Measurements from ENCODE around the gene SCGB1C1. TPM values are rescaled to one million over a fixed set of nuclear protein-coding genes. Genes with fewer than 3 reads are reported as not detected.

SCGB1C1 gene
- total RNA-seq, 2 experiments from 2014 or later = not detected

DNA sequence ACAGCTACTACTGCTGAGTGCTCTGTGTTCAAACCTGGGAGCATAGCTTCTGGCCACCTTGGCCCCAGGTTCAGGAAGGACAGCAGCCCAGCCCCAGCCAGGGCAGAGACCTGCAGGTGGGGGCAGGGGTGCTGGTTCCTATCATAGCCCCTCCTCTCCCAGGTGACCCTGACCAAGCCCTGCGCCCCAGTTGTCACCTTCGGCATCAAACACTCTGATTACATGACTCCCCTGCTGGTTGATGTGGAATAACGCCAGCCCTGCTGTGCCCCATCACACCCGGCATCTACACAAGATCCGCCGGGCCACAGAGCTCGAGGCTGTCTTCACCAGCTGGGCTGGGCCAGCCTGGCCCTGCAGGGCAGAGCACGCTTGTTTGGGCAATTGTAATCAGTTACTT lies 6.9 kb downstream of the SCGB1C1 start:
- Mint-ChIP-seq H3K36me3 (ENCODE audit: low read depth) (peaks cover 14% of the 10 kb centered on the region), H3K4me1 (ENCODE audit: low read depth) (peaks cover 41% of the 10 kb centered on the region), H3K9me3 (no peaks in the 10 kb centered on the region), H3K27me3 (ENCODE audit: low read depth) (no peaks in the 10 kb centered on the region), H3K4me3 (no peak overlapping the region), H3K27ac (no peak overlapping the region)
- CTCF ChIA-PET = no interaction called here
- intact Hi-C loops (cut with micrococcal nuclease) = loop anchor here (10.0 kb wide), 1 partner anchor 525 kb away; no protein-coding TSS in a partner anchor
- peak; percentile 5 for DNase-seq

DNA sequence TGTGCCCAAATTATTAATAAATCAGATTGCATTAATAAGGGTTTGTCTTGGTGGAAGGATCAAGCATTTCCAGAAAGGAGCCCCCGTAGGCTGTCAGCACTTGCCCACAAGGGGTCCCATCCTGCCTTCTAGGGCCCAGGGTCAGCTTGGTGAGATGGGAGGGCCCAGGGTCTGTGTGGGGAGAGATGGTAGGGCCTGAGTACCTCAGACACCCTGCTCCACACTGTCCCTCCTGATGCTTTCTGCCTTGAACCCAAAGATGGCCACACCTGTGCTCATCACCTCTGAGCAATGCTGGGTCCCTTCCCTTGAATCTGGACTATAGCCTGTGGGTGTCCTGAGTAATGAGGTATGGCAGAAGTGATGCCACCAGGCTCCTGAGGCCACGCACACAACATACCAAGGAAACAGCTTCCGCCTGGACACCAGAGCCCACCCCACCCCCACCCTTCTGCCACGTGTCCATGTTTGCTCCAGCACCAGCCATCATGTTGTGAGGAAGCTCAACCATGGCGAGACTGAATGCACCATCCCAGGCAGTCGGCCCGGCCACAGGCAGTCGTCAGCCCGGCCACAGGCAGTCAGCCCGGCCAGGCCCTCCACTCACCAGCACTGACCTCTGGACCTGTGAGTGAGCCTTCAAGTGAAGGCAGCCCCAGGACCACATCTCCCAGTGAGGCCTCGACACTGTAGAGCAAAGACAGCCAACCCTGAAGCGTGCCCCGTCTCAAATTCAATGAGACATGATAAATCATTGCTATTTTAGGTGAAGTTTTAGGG lies 7.5 kb downstream of the SCGB1C1 start:
- peak overlapping the region; percentile 87 for H3K27ac Mint-ChIP-seq
- H3K4me1 Mint-ChIP-seq (ENCODE audit: low read depth) = peaks cover 47% of the 10 kb centered on the region
- intact Hi-C loops (cut with micrococcal nuclease) = loop anchor here (10.0 kb wide), 1 partner anchor 524 kb away; no protein-coding TSS in a partner anchor
- no peak for DNase-seq
- no peaks in the 10 kb centered on the region for H3K9me3 Mint-ChIP-seq
- no peaks in the 10 kb centered on the region for H3K27me3 Mint-ChIP-seq (ENCODE audit: low read depth)
- peaks cover 14% of the 10 kb centered on the region for H3K36me3 Mint-ChIP-seq (ENCODE audit: low read depth)
- CTCF ChIA-PET = interaction anchor here (0.5 kb wide), 1 partner anchor 727 kb away, joined by 5 read pairs; no protein-coding TSS in a partner anchor
- H3K4me3 Mint-ChIP-seq = no peak overlapping the region

GRCh38 chr11:201966-202365 lies 9.1 kb downstream of the SCGB1C1 start:
- Mint-ChIP-seq H3K4me3 (peak overlapping the region; percentile 32), H3K9me3 (no peaks in the 10 kb centered on the region), H3K4me1 (ENCODE audit: low read depth) (peaks cover 57% of the 10 kb centered on the region), H3K27me3 (ENCODE audit: low read depth) (no peaks in the 10 kb centered on the region), H3K36me3 (ENCODE audit: low read depth) (peaks cover 16% of the 10 kb centered on the region), H3K27ac (peak overlapping the region; percentile 87)
- CTCF ChIA-PET = no interaction called here
- DNase-seq = peak; percentile 48
- intact Hi-C loops (cut with micrococcal nuclease) = loop anchor here (10.0 kb wide), 1 partner anchor 523 kb away; no protein-coding TSS in a partner anchor

DNA sequence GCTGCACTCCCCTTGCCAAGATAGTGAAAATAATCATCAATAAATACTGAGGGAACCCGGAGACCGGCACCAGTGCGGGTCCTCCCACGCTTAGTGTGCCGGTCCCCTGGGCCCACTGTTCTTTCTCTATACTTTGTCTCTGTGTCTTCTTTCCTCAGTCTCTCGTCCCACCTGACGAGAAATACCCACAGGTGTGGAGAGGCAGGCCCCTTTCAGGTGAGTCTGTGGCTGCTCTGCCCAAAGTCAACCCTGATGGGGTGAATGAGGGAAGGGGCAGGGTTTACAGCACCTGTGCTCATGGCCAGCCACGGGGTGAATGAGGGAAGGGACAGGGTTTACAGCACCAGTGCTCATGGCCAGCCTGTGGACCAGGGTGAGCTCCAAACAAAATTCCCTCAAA lies 9.6 kb downstream of the SCGB1C1 start:
- peak overlapping the region; percentile 26 for H3K4me3 Mint-ChIP-seq
- no peaks in the 10 kb centered on the region for H3K9me3 Mint-ChIP-seq
- peaks cover 18% of the 10 kb centered on the region for H3K36me3 Mint-ChIP-seq (ENCODE audit: low read depth)
- H3K27me3 Mint-ChIP-seq (ENCODE audit: low read depth) = no peaks in the 10 kb centered on the region
- CTCF ChIA-PET = interaction anchor here (0.9 kb wide), 1 partner anchor 10 kb away, joined by 3 read pairs; no protein-coding TSS in a partner anchor
- H3K27ac Mint-ChIP-seq = peak overlapping the region; percentile 87
- peaks cover 58% of the 10 kb centered on the region for H3K4me1 Mint-ChIP-seq (ENCODE audit: low read depth)
- DNase-seq = peak; percentile 8
- intact Hi-C loops (cut with micrococcal nuclease) = loop anchor here (10.0 kb wide), 1 partner anchor 522 kb away; no protein-coding TSS in a partner anchor

GRCh38 chr11:203056-203944 lies 10.4 kb downstream of the SCGB1C1 start:
- CTCF ChIA-PET = interaction anchor here (0.9 kb wide), 1 partner anchor 9 kb away, joined by 3 read pairs; no protein-coding TSS in a partner anchor
- peak; percentile 7 for DNase-seq

GRCh38 chr11:203945-204586 lies 11.2 kb downstream of the SCGB1C1 start:
- H3K36me3 Mint-ChIP-seq (ENCODE audit: low read depth) = peaks cover 22% of the 10 kb centered on the region
- peak overlapping the region; percentile 87 for H3K27ac Mint-ChIP-seq
- DNase-seq = no peak
- no peak overlapping the region for H3K4me3 Mint-ChIP-seq
- CTCF ChIA-PET = no interaction called here
- intact Hi-C loops (cut with micrococcal nuclease) = loop anchor here (10.0 kb wide), 1 partner anchor 521 kb away; no protein-coding TSS in a partner anchor
- no peaks in the 10 kb centered on the region for H3K27me3 Mint-ChIP-seq (ENCODE audit: low read depth)
- no peaks in the 10 kb centered on the region for H3K9me3 Mint-ChIP-seq
- H3K4me1 Mint-ChIP-seq (ENCODE audit: low read depth) = peaks cover 59% of the 10 kb centered on the region

More at GRCh38 chr11:203056-203944, 10.4 kb downstream of the SCGB1C1 start:
- intact Hi-C loops (cut with micrococcal nuclease) = loop anchor here (10.0 kb wide), 1 partner anchor 522 kb away; no protein-coding TSS in a partner anchor
- no peaks in the 10 kb centered on the region for H3K27me3 Mint-ChIP-seq (ENCODE audit: low read depth)
- no peak overlapping the region for H3K4me3 Mint-ChIP-seq
- H3K9me3 Mint-ChIP-seq = no peaks in the 10 kb centered on the region
- peak overlapping the region; percentile 87 for H3K27ac Mint-ChIP-seq
- peaks cover 21% of the 10 kb centered on the region for H3K36me3 Mint-ChIP-seq (ENCODE audit: low read depth)
- peaks cover 58% of the 10 kb centered on the region for H3K4me1 Mint-ChIP-seq (ENCODE audit: low read depth)

DNA sequence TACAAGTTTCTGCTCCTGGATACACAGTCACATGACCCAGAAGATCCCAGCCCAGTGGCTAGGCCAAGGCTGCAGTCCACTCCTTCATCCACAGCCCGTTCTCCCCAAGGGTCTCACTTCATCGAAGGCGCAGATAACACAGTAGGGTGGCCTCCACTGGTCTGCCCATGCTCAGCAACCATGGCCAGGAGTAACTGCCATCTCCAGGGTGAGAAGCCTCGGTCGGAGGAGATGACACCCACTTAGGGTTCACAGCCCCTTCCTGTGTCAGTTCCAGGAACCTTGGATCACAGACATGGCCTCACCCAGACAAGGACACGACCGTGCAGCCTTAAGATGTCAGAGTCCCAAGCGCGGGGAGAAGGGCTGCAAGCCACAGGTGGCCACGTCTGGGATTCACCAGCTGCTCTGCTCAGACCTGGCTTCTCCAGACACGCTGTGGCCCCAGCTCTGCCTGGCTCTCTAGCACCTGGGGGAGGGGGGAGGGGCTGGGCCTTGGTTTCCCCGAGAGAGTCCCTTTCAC lies 11.8 kb downstream of the SCGB1C1 start:
- peaks cover 65% of the 10 kb centered on the region for H3K4me1 Mint-ChIP-seq (ENCODE audit: low read depth)

DNA sequence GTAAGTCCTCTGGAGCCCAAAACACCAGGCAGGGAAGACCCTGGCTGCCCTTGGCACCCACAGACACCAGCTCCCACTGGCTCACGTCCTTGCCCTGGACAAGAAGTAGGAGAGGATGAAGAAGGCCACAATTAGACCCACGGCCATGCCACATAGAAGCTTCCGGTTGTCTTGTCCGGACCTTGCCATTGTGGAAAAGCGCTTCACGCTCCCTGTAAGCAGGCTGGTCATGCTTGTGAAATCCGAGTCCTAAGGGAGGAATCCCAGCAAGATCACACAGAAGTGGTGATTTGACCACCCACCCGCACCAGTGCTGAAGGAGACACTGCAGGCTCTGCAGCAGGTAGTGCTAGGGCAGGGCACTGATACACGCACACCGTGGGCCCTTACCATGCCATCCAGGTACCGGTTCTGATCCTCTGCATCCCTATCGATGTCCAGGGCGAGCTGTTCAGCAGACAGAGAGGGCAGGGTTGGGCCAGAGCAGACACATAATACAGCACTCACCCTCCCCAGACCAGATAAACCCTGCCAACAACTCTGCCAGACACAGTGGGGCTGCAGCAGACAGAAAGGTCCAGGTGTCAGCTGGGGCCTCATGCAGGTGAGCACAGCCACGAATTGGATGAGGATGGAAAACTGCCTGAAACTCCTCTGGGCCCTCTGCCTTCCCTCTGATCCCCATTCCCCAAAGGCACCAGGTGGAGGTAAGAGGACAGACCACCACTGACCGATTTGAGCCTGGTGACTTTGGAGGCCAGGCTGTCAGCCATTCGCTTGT lies 12.5 kb downstream of the SCGB1C1 start:
- peaks cover 30% of the 10 kb centered on the region for H3K36me3 Mint-ChIP-seq (ENCODE audit: low read depth)
- H3K9me3 Mint-ChIP-seq = no peaks in the 10 kb centered on the region
- no peaks in the 10 kb centered on the region for H3K27me3 Mint-ChIP-seq (ENCODE audit: low read depth)
- no peak overlapping the region for H3K27ac Mint-ChIP-seq
- intact Hi-C loops (cut with micrococcal nuclease) = loop anchor here (2.0 to 10.0 kb wide), 4 partner anchors 82 to 592 kb away; partner anchors contain the start of genes PGGHG, SIGIRR and SLC25A22
- peak overlapping the region; percentile 96 for H3K4me3 Mint-ChIP-seq
- CTCF ChIA-PET = interaction anchor here (0.6 to 2.3 kb wide), 3 partner anchors 14 to 99 kb away, joined by 3 to 10 read pairs (median 6); no protein-coding TSS in a partner anchor
- peaks cover 72% of the 10 kb centered on the region for H3K4me1 Mint-ChIP-seq (ENCODE audit: low read depth)
- DNase-seq = no peak

More for the DNA sequence above, 11.8 kb downstream of the SCGB1C1 start:
- Mint-ChIP-seq H3K4me3 (no peak overlapping the region), H3K27me3 (ENCODE audit: low read depth) (no peaks in the 10 kb centered on the region), H3K27ac (peak overlapping the region; percentile 66), H3K9me3 (no peaks in the 10 kb centered on the region), H3K36me3 (ENCODE audit: low read depth) (peaks cover 24% of the 10 kb centered on the region)
- intact Hi-C loops (cut with micrococcal nuclease) = loop anchor here (5.0 to 10.0 kb wide), 3 partner anchors 83 to 593 kb away; partner anchors contain the start of genes PGGHG and SLC25A22
- CTCF ChIA-PET = interaction anchor here (0.6 to 0.9 kb wide), 2 partner anchors 13 to 100 kb away, joined by 3 to 6 read pairs; no protein-coding TSS in a partner anchor
- DNase-seq = no peak

DNA sequence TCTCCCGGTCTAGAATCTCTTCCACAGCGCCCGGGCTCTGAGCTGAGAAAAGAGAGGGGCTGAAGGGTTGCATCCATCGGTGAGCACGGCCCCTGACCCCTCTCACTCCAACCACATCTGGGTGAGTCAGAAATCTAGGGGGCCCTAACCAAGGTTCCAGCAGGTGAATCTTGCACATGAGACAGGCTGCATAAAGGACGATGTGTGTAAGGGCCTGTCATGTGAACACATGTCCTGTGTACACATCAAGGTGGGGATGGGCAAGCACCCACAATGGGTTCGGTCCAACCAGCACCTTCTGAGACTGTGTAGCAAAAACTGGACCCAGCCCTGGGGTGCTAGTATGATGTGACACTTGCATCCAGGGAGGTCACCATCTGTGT lies 13.1 kb downstream of the SCGB1C1 start:
- intact Hi-C loops (cut with micrococcal nuclease) = loop anchor here (2.0 to 10.0 kb wide), 4 partner anchors 81 to 591 kb away; partner anchors contain the start of genes PGGHG, SIGIRR and SLC25A22
- DNase-seq = no peak
- Mint-ChIP-seq H3K27ac (peak overlapping the region; percentile 97), H3K36me3 (ENCODE audit: low read depth) (peaks cover 29% of the 10 kb centered on the region), H3K27me3 (ENCODE audit: low read depth) (no peaks in the 10 kb centered on the region), H3K9me3 (no peaks in the 10 kb centered on the region), H3K4me3 (peak overlapping the region; percentile 96), H3K4me1 (ENCODE audit: low read depth) (peaks cover 74% of the 10 kb centered on the region)
- CTCF ChIA-PET = interaction anchor here (2.3 kb wide), 1 partner anchor 45 kb away, joined by 10 read pairs; no protein-coding TSS in a partner anchor

- CTCF ChIA-PET = interaction anchor here (0.7 to 2.3 kb wide), 5 partner anchors 10 to 149 kb away, joined by 3 to 10 read pairs (median 6); no protein-coding TSS in a partner anchor
- intact Hi-C loops (cut with micrococcal nuclease) = loop anchor here (1.0 to 10.0 kb wide), 11 partner anchors 30 to 591 kb away; partner anchors contain the start of genes PGGHG, PSMD13, SIGIRR and SIRT3
- peaks cover 30% of the 10 kb centered on the region for H3K36me3 Mint-ChIP-seq (ENCODE audit: low read depth)
Measured at GRCh38 chr11:206526-207207, 13.8 kb downstream of the SCGB1C1 start.

More at GRCh38 chr11:206526-207207, 13.8 kb downstream of the SCGB1C1 start:
- peak; percentile 43 for DNase-seq
- Mint-ChIP-seq H3K4me3 (peak overlapping the region; percentile 96), H3K9me3 (no peaks in the 10 kb centered on the region), H3K4me1 (ENCODE audit: low read depth) (peaks cover 72% of the 10 kb centered on the region), H3K27ac (peak overlapping the region; percentile 97), H3K27me3 (ENCODE audit: low read depth) (no peaks in the 10 kb centered on the region)
